Keratinocyte (primary cell): Measurements from ENCODE around the gene CBLL1.

Source experiments
- EZH2 ChIP-seq: IDR thresholded peaks from one replicate; pipeline ENCODE4 v1.6.1; 2012; ENCODE audit warnings: inconsistent platforms, mild to moderate bottlenecking, low read length, moderate library complexity
- TF ChIP-seq, protein P1 (sequence below), 3 experiments: IDR thresholded peaks in 1 of 3; conservative IDR thresholded peaks in 1 of 3; optimal IDR thresholded peaks in 1 of 3; 2 replicates in 2 of 3; 3 replicates in 1 of 3; pipeline versions ENCODE3 to v1.5.1; 2011; ENCODE audit warnings: low read length in 3 of 3, mild to moderate bottlenecking in 3 of 3, moderate library complexity in 2 of 3, control low read depth in 1 of 3, inconsistent platforms in 1 of 3; ENCODE audit not compliant: insufficient read depth in 2 of 3; ENCODE audit errors: extremely low read depth in 1 of 3

DNA sequence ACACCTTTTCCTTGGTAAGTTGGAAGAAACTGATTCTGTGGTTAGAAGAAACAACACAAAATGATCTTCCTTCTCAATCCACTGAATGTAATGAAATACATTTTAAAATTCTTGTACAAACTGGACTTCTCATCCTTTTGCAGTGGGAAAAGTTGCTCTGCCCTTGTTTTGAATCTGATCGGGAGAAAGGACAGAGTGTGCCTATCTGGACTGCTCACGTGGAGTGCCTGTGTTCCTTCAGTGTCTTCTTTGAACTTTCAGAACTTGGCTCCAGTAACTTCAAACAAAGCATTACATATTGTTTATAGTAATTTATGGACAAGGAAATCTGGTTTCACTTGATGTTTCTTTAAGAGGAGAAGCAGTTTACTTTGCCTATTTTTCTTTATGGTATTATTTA, 42.0 kb downstream of the CBLL1 start:
- TF ChIP-seq, protein P1, sequence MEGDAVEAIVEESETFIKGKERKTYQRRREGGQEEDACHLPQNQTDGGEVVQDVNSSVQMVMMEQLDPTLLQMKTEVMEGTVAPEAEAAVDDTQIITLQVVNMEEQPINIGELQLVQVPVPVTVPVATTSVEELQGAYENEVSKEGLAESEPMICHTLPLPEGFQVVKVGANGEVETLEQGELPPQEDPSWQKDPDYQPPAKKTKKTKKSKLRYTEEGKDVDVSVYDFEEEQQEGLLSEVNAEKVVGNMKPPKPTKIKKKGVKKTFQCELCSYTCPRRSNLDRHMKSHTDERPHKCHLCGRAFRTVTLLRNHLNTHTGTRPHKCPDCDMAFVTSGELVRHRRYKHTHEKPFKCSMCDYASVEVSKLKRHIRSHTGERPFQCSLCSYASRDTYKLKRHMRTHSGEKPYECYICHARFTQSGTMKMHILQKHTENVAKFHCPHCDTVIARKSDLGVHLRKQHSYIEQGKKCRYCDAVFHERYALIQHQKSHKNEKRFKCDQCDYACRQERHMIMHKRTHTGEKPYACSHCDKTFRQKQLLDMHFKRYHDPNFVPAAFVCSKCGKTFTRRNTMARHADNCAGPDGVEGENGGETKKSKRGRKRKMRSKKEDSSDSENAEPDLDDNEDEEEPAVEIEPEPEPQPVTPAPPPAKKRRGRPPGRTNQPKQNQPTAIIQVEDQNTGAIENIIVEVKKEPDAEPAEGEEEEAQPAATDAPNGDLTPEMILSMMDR (optimal IDR thresholded peaks at IDR 0.05 in 1 of 3, IDR thresholded peaks at IDR 0.05 in 1 of 3, conservative IDR thresholded peaks at IDR 0.05 in 1 of 3; ENCODE audit: extremely low read depth in 1 of 3, insufficient read depth in 2 of 3, low read length in 3 of 3) = no peak
- TF ChIP-seq EZH2 = no peak
